ENCODE data around the gene TPMT.

The TPMT gene

GRCh38 chr6:18099511-18099910 is 55.4 kb downstream of the TPMT start:
- no peak for TF ChIP-seq CTCF (IDR thresholded peaks at IDR 0.05; ENCODE audit: low read depth, low read length)
- DNase-seq (ENCODE audit: extremely low read depth, low read depth) = no peak

GRCh38 chr6:18096423-18096822 is 58.5 kb downstream of the TPMT start:
- no peak for DNase-seq (ENCODE audit: extremely low read depth, low read depth)
- no peak for TF ChIP-seq CTCF (IDR thresholded peaks at IDR 0.05; ENCODE audit: low read depth, low read length)

GRCh38 chr6:18091382-18091781 is 63.5 kb downstream of the TPMT start:
- TF ChIP-seq CTCF (IDR thresholded peaks at IDR 0.05; ENCODE audit: low read depth, low read length) = no peak
- DNase-seq (ENCODE audit: extremely low read depth, low read depth) = no peak

DNA sequence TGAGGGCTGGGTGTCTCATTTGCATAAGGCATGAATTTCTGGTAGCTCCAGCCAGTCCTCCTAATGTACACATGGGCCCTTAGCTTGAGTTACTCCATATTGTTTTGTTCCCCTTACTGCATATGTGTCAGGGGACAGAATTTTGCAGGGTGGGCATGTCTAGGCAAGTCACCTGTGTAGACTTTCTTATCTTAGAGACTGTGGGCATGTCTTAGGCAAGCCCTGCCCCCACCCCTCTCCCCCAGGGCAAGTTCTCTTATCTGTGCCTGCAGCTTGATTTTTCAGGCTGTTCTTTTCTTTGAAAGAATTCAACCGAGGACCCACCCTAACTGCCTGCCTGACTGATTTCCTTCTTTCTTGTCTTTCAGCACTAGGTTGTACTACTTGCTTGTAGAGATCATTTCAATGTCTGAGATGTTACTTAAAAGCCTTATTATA is 64.5 kb downstream of the TPMT start:
- DNase-seq (ENCODE audit: extremely low read depth, low read depth) = no peak
- no peak for TF ChIP-seq CTCF (IDR thresholded peaks at IDR 0.05; ENCODE audit: low read depth, low read length)

- no peak for TF ChIP-seq CTCF (IDR thresholded peaks at IDR 0.05; ENCODE audit: low read depth, low read length)
- no peak for DNase-seq (ENCODE audit: extremely low read depth, low read depth)
Measured at GRCh38 chr6:18088419-18089296, 66.2 kb downstream of the TPMT start.

DNA sequence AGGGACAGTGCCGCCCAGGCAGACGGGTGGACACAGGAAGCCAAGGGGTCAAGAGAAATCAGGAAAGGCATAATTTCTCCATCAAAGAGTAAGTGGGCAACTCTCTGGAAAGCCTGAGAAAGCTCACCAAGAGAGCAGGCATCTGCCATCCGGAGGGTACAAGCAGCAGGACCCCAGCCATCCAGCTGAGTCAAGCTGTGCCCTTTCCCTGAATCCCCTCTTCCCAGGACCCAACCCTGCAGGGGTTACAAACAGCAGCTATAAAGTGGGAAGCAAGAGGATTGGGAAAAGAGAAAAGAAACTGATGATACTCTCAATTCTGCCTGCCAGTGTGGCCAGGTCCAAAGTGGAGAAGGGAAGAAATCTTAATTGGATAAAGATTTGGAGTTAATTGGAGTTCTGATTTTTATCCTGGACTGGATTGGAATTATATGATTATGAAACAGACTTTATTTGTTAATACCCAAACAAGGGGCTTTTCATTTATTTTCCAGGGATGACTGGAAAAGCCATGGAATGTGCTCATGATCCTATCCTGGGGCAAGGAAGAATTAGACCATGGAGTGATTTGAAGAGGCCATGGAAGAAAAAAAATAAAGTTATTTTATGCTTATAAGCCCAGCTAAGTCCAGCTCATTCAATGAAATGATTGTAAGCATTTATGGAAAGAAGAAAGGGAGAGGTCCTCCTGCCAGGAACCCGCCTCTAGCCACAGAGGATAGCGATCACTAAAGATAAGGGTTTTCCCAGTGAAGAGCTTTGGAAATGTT is 67.3 kb downstream of the TPMT start:
- no peak for TF ChIP-seq CTCF (IDR thresholded peaks at IDR 0.05; ENCODE audit: low read depth, low read length)
- no peak for DNase-seq (ENCODE audit: extremely low read depth, low read depth)
